ENCODE measurements around the gene OTOG. TPM values are rescaled to one million over a fixed set of nuclear protein-coding genes. Genes with fewer than 3 reads are reported as not detected.

Gene OTOG
- total and polyA plus RNA-seq, 3 experiments from 2014 or later, result not detected

DNA sequence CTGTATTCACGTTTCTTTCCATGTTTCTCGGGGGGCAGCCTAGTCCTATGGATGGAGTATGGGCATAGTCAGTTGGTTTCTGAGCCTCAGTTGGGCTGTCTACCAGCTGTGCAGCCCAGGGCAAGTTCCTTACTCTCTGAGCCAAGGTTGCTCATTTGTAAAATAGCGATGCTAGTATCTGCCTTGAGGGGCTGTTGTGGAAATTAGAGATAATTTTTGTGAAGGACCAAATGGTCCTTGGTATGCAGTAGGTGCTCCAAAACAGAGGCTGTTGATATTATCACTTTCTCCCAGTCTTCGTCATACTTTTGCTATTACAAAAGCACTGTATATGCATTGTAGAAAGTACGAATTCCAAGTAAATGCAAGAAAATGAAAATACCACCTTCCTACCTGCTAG, 89.7 kb downstream of the OTOG start:
- no peak for DNase-seq
- no peaks in the 10 kb centered on the region for H3K9me3 Mint-ChIP-seq
- H3K4me1 ChIP-seq (ENCODE audit: insufficient read depth, low read length), result no peaks in the 10 kb centered on the region
- H3K27ac Mint-ChIP-seq, result no peak overlapping the region
- H3K4me3 Mint-ChIP-seq, result no peak overlapping the region
- H3K36me3 ChIP-seq (ENCODE audit: insufficient read depth, low read length), result no peaks in the 10 kb centered on the region
- no peak overlapping the region for H3K4me3 ChIP-seq (ENCODE audit: low read length)
- ChIA-PET CTCF (no interaction called here), POLR2A (no interaction called here)
- H3K9me3 ChIP-seq (ENCODE audit: low read length), result no peaks in the 10 kb centered on the region
- no peaks in the 10 kb centered on the region for H3K4me1 Mint-ChIP-seq
- no peaks in the 10 kb centered on the region for H3K36me3 Mint-ChIP-seq
- H3K27ac ChIP-seq (ENCODE audit: low read depth, low read length), result no peak overlapping the region
- H3K27me3 ChIP-seq (ENCODE audit: insufficient read depth, low read length, poor library complexity, severe bottlenecking), result no peaks in the 10 kb centered on the region
- peaks cover 2 to 5% of the 10 kb centered on the region in 2 donors for H3K27me3 Mint-ChIP-seq

DNA sequence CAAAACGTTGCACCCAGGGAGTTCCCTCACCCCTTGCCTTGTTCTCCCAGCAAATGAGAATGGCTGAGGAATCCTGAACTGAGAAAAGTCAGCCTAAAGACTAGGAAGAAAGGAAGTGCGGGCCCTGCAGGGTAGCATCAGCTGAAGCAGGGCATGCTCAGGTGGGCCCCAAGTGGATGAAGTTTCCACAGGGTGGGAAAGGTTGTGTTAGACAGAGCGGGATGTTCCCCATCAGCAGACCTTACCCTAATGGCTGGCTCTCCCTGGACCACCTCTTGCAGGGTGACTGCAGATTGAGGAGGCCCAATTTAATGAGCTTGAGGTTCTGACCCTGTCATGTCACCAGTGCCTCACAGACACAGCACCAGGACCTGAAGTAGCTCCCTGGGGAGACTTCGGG, 90.8 kb downstream of the OTOG start:
- peaks cover 2 to 8% of the 10 kb centered on the region in 2 donors for H3K27me3 Mint-ChIP-seq
- Histone ChIP-seq H3K27me3 (ENCODE audit: insufficient read depth, low read length, poor library complexity, severe bottlenecking) (no peaks in the 10 kb centered on the region), H3K4me1 (ENCODE audit: insufficient read depth, low read length) (no peaks in the 10 kb centered on the region), H3K27ac (ENCODE audit: low read depth, low read length) (no peak overlapping the region), H3K4me3 (ENCODE audit: low read length) (no peak overlapping the region), H3K36me3 (ENCODE audit: insufficient read depth, low read length) (no peaks in the 10 kb centered on the region), H3K9me3 (ENCODE audit: low read length) (no peaks in the 10 kb centered on the region)
- no peak overlapping the region for H3K27ac Mint-ChIP-seq
- no peaks in the 10 kb centered on the region for H3K4me1 Mint-ChIP-seq
- H3K4me3 Mint-ChIP-seq, result no peak overlapping the region
- ChIA-PET CTCF (no interaction called here), POLR2A (no interaction called here)
- H3K36me3 Mint-ChIP-seq, result no peaks in the 10 kb centered on the region
- no peak for DNase-seq
- H3K9me3 Mint-ChIP-seq, result no peaks in the 10 kb centered on the region

DNA sequence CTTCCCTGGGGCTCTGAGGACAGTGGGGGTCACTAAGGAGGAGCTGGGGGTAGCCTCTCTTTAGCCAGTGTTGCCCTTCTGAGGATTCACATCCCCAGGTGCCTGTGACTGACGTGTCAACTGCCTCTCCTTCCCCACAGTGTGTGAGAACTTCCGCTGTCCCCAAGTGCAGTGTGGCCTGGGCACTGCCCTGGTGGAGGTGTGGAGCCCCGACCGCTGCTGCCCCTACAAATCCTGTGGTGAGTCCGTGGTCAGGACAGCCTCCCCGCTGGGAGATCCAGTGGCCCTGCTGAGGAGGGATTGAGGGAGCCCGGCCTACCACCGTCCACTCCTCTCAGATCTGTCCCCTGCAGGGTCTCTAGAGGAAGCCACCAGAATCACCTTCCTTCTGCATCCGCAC, 91.3 kb downstream of the OTOG start:
- H3K27me3 Mint-ChIP-seq, result peaks cover 2 to 8% of the 10 kb centered on the region in 2 donors
- DNase-seq, result no peak
- no peak overlapping the region for H3K4me3 Mint-ChIP-seq
- no peaks in the 10 kb centered on the region for H3K36me3 Mint-ChIP-seq
- Histone ChIP-seq H3K36me3 (ENCODE audit: insufficient read depth, low read length) (no peaks in the 10 kb centered on the region), H3K27me3 (ENCODE audit: insufficient read depth, low read length, poor library complexity, severe bottlenecking) (no peaks in the 10 kb centered on the region), H3K4me1 (ENCODE audit: insufficient read depth, low read length) (no peaks in the 10 kb centered on the region), H3K27ac (ENCODE audit: low read depth, low read length) (no peak overlapping the region), H3K4me3 (ENCODE audit: low read length) (no peak overlapping the region), H3K9me3 (ENCODE audit: low read length) (no peaks in the 10 kb centered on the region)
- CTCF ChIA-PET, result no interaction called here
- H3K4me1 Mint-ChIP-seq, result no peaks in the 10 kb centered on the region
- H3K27ac Mint-ChIP-seq, result no peak overlapping the region
- no peaks in the 10 kb centered on the region for H3K9me3 Mint-ChIP-seq
- POLR2A ChIA-PET, result no interaction called here

DNA sequence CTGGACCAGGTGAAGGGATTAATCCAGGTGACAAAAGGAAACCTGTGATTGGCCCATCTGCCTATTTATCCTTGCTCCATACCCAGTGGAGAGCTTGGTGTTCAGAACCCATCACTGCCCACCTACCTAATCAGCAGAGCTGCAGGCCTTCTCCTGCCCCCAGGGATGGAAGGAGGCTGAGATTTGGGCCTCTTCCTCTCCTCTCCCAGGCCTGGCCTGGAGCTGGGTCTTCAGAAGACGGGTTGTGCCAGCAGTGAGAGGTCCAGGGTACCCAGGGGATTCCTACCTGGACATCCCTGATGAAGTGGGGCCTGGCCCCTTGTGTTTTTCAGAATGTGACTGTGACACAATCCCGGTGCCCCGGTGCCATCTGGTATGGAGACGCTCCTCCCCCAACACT, 92.0 kb downstream of the OTOG start:
- POLR2A ChIA-PET, result no interaction called here
- Histone ChIP-seq H3K27me3 (ENCODE audit: insufficient read depth, low read length, poor library complexity, severe bottlenecking) (no peaks in the 10 kb centered on the region), H3K9me3 (ENCODE audit: low read length) (no peaks in the 10 kb centered on the region), H3K36me3 (ENCODE audit: insufficient read depth, low read length) (no peaks in the 10 kb centered on the region), H3K27ac (ENCODE audit: low read depth, low read length) (no peak overlapping the region), H3K4me3 (ENCODE audit: low read length) (no peak overlapping the region), H3K4me1 (ENCODE audit: insufficient read depth, low read length) (no peaks in the 10 kb centered on the region)
- Mint-ChIP-seq H3K4me3 (no peak overlapping the region), H3K9me3 (no peaks in the 10 kb centered on the region), H3K36me3 (no peaks in the 10 kb centered on the region), H3K27ac (no peak overlapping the region), H3K4me1 (no peaks in the 10 kb centered on the region), H3K27me3 (peaks cover 2 to 8% of the 10 kb centered on the region in 2 donors)
- no peak for DNase-seq
- CTCF ChIA-PET, result no interaction called here

DNA sequence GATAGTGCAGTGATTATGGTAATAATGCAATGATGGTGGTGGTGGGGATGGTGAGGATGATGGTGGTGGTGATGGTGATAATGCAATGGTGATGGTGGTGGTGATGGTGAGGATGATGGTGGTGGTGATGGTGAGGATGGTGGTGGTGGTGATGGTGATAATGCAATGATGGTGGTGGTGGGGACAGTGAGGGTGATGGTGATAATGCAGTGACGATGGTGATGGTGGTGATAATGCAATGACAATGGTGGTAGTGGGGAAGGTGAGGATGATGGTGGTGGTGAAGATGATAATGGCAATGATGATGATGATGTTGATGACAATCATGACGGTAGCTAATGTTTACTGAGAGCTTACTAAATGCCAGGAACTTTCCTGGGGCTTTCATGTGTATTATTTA, 92.7 kb downstream of the OTOG start:
- Mint-ChIP-seq H3K36me3 (no peaks in the 10 kb centered on the region), H3K4me3 (no peak overlapping the region), H3K4me1 (no peaks in the 10 kb centered on the region), H3K27ac (no peak overlapping the region), H3K9me3 (no peaks in the 10 kb centered on the region), H3K27me3 (peaks cover 2 to 8% of the 10 kb centered on the region in 2 donors)
- Histone ChIP-seq H3K27ac (ENCODE audit: low read depth, low read length) (no peak overlapping the region), H3K36me3 (ENCODE audit: insufficient read depth, low read length) (no peaks in the 10 kb centered on the region), H3K4me1 (ENCODE audit: insufficient read depth, low read length) (no peaks in the 10 kb centered on the region), H3K4me3 (ENCODE audit: low read length) (no peak overlapping the region), H3K9me3 (ENCODE audit: low read length) (no peaks in the 10 kb centered on the region), H3K27me3 (ENCODE audit: insufficient read depth, low read length, poor library complexity, severe bottlenecking) (no peaks in the 10 kb centered on the region)
- POLR2A ChIA-PET, result no interaction called here
- no peak for DNase-seq
- CTCF ChIA-PET, result no interaction called here

DNA sequence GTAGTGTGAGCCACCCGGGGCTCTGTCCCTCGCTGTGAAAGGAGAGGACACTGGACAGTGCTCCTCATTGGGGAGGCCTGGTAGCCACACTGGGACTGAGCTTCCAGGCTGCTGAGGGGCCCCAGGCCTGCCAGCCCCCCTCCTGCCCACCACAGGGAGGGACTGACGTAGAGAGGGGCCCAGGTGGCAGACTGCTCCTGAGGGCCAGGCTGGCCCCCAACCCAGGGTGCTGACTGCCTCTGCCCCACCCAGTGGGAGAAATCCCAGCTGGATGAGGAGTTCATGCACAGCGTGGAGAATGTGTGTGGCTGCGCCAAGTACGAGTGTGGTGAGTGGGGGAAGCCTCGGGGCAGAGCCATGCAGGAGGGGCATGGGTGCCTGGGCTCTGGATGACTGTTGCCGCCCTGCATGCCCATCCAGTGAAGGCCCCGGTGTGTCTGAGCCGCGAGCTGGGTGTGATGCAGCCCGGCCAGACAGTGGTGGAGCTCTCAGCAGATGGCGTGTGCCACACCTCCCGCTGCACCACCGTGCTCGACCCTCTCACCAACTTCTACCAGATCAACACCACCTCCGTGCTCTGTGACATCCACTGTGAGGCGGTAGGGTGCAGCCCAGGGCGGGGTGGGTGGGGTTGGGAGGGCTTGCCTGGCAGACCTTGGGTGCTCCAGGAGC, 93.6 kb downstream of the OTOG start:
- Mint-ChIP-seq H3K4me3 (no peak overlapping the region), H3K9me3 (no peaks in the 10 kb centered on the region), H3K36me3 (no peaks in the 10 kb centered on the region), H3K27ac (no peak overlapping the region), H3K4me1 (no peaks in the 10 kb centered on the region), H3K27me3 (peaks cover 2 to 8% of the 10 kb centered on the region in 2 donors)
- POLR2A ChIA-PET, result no interaction called here
- Histone ChIP-seq H3K4me3 (ENCODE audit: low read length) (no peak overlapping the region), H3K36me3 (ENCODE audit: insufficient read depth, low read length) (no peaks in the 10 kb centered on the region), H3K27me3 (ENCODE audit: insufficient read depth, low read length, poor library complexity, severe bottlenecking) (no peaks in the 10 kb centered on the region), H3K27ac (ENCODE audit: low read depth, low read length) (no peak overlapping the region), H3K4me1 (ENCODE audit: insufficient read depth, low read length) (no peaks in the 10 kb centered on the region), H3K9me3 (ENCODE audit: low read length) (no peaks in the 10 kb centered on the region)
- DNase-seq, result no peak
- CTCF ChIA-PET, result no interaction called here

DNA sequence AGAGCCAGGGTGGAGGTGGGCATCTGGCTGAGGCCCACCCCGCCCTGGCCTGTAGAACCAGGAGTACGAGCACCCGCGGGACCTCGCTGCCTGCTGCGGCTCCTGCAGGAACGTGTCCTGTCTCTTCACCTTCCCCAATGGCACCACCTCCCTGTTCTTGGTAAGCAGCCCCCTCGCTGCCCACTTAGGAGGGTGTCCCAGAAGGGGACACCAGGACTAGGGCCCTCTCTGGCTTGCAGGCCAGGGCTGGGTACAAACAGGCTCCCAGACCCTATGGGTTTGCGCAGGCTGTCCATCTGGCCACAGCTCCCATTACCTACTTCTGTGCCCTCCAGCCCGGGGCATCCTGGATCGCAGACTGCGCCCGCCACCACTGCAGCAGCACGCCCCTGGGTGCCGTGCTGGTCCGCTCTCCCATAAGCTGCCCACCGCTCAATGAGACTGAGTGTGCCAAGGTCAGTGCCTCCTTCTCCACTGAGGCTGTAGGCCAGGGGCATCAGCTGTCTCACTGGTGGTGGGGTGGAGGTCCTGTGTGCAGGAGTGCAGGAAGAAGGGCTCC, 94.8 kb downstream of the OTOG start:
- Mint-ChIP-seq H3K27ac (no peak overlapping the region), H3K4me1 (no peaks in the 10 kb centered on the region), H3K4me3 (no peak overlapping the region), H3K9me3 (no peaks in the 10 kb centered on the region), H3K36me3 (no peaks in the 10 kb centered on the region), H3K27me3 (peaks cover 1 to 7% of the 10 kb centered on the region in 2 donors)
- ChIA-PET CTCF (no interaction called here), POLR2A (no interaction called here)
- Histone ChIP-seq H3K36me3 (ENCODE audit: insufficient read depth, low read length) (no peaks in the 10 kb centered on the region), H3K4me1 (ENCODE audit: insufficient read depth, low read length) (no peaks in the 10 kb centered on the region), H3K27me3 (ENCODE audit: insufficient read depth, low read length, poor library complexity, severe bottlenecking) (no peaks in the 10 kb centered on the region), H3K9me3 (ENCODE audit: low read length) (no peaks in the 10 kb centered on the region), H3K27ac (ENCODE audit: low read depth, low read length) (no peak overlapping the region), H3K4me3 (ENCODE audit: low read length) (no peak overlapping the region)
- DNase-seq, result no peak

DNA sequence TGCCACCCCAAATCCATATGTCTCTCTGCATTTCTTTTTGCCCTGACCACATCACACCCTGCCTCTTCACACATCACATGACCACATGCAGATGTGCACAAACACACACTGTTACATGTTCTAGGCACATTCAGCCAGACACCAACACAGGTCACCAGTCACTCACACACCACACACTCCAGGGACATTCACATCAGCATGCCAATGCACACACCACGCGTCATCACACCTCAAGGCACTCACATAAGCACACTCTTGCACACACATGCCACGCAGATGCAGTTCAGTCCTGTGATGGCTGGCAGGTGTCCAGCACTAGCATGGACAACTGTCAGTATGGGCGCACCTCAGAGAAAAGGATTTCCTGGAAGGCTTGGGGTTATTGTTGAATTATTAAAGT, 95.3 kb downstream of the OTOG start:
- no peak overlapping the region for H3K4me3 Mint-ChIP-seq
- Histone ChIP-seq H3K36me3 (ENCODE audit: insufficient read depth, low read length) (no peaks in the 10 kb centered on the region), H3K27me3 (ENCODE audit: insufficient read depth, low read length, poor library complexity, severe bottlenecking) (no peaks in the 10 kb centered on the region), H3K27ac (ENCODE audit: low read depth, low read length) (no peak overlapping the region), H3K9me3 (ENCODE audit: low read length) (no peaks in the 10 kb centered on the region), H3K4me3 (ENCODE audit: low read length) (no peak overlapping the region), H3K4me1 (ENCODE audit: insufficient read depth, low read length) (no peaks in the 10 kb centered on the region)
- peaks cover 1 to 6% of the 10 kb centered on the region in 2 donors for H3K27me3 Mint-ChIP-seq
- POLR2A ChIA-PET, result no interaction called here
- peaks cover 0 to 4% (median 2%) of the 10 kb centered on the region in 5 donors for H3K9me3 Mint-ChIP-seq
- H3K4me1 Mint-ChIP-seq, result no peaks in the 10 kb centered on the region
- no peak overlapping the region for H3K27ac Mint-ChIP-seq
- H3K36me3 Mint-ChIP-seq, result no peaks in the 10 kb centered on the region
- DNase-seq, result no peak
- CTCF ChIA-PET, result no interaction called here

Measured in CD8-positive, alpha-beta memory T cell (primary cell).